MM.1S (cell line): ENCODE results near the gene YPEL1.

Experiments
- DNase-seq: peaks from one replicate; pipeline ENCODE4 v3.0.0-alpha.2; 2015
- H2AFZ ChIP-seq: fragments of 300-600 bp; sonication (generic); 2 replicates; pipeline ENCODE4 v1.6.0; 2016; ENCODE audit warnings: antibody characterized with exemption, low read length
- H3F3A ChIP-seq: fragments of 300-600 bp; sonication (generic); 2 replicates; pipeline ENCODE4 v1.6.1; 2016; ENCODE audit warnings: mild to moderate bottlenecking, antibody characterized with exemption, low read length, moderate library complexity, mixed read lengths; ENCODE audit not compliant: insufficient read depth
- H3K27ac ChIP-seq: fragments of 300-600 bp; sonication (generic); 2 replicates; pipeline ENCODE4 v1.5.1; 2016; ENCODE audit warnings: mild to moderate bottlenecking, low read length
- H3K27me3 ChIP-seq: fragments of 300-600 bp; sonication (generic); replicated peaks from 2 replicates; pipeline ENCODE4 v1.6.0; 2016; ENCODE audit warnings: low read length; ENCODE audit not compliant: insufficient read depth
- H3K36me3 ChIP-seq: fragments of 300-600 bp; sonication (generic); replicated peaks from 2 replicates; pipeline ENCODE4 v1.6.1; 2016; ENCODE audit warnings: mild to moderate bottlenecking, low read length, mixed read lengths; ENCODE audit not compliant: insufficient read depth
- H3K4me1 ChIP-seq: fragments of 300-600 bp; sonication (generic); 2 replicates; pipeline ENCODE4 v1.6.1; 2016; ENCODE audit warnings: low read length, mixed read lengths
- H3K4me2 ChIP-seq: fragments of 300-600 bp; sonication (generic); 2 replicates; pipeline ENCODE4 v1.6.0; 2016; ENCODE audit warnings: low read depth, low read length
- H3K4me3 ChIP-seq: fragments of 300-600 bp; sonication (generic); 2 replicates; pipeline ENCODE4 v1.5.1; 2016; ENCODE audit warnings: low read length, mixed read lengths
- H3K79me2 ChIP-seq: fragments of 300-600 bp; sonication (generic); 2 replicates; pipeline ENCODE4 v1.6.1; 2016; ENCODE audit warnings: mixed run types, low read length, mixed read lengths
- H3K9ac ChIP-seq: fragments of 300-600 bp; sonication (generic); 2 replicates; pipeline ENCODE4 v1.6.1; 2016; ENCODE audit warnings: low read length, mixed read lengths
- H3K9me2 ChIP-seq: fragments of 300-600 bp; sonication (generic); replicated peaks from 2 replicates; pipeline ENCODE4 v1.6.1; 2016; ENCODE audit warnings: mild to moderate bottlenecking, low read length, mixed read lengths; ENCODE audit not compliant: insufficient read depth
- H3K9me3 ChIP-seq: fragments of 300-600 bp; sonication (generic); replicated peaks from 2 replicates; pipeline ENCODE4 v1.6.1; 2016; ENCODE audit warnings: mild to moderate bottlenecking, low read length, mixed read lengths; ENCODE audit not compliant: insufficient read depth
- H4K20me1 ChIP-seq: fragments of 300-600 bp; sonication (generic); 2 replicates; pipeline ENCODE4 v1.6.1; 2016; ENCODE audit warnings: mild to moderate bottlenecking, low read length, moderate library complexity, mixed read lengths; ENCODE audit not compliant: insufficient read depth
- EZH2 ChIP-seq: fragments of 300-600 bp; sonication (generic); optimal IDR thresholded peaks from 2 replicates; pipeline ENCODE3; 2017; ENCODE audit warnings: low read depth, mild to moderate bottlenecking, antibody characterized with exemption, low read length, mixed read lengths
- EZH2phosphoT487 ChIP-seq: fragments of 300-600 bp; sonication (generic); IDR thresholded peaks from 2 replicates; pipeline ENCODE4 v1.6.1; 2018; ENCODE audit warnings: antibody characterized with exemption, low read length
- TF ChIP-seq, protein P1 (sequence below): fragments of 300-600 bp; sonication (generic); IDR thresholded peaks from 2 replicates; pipeline ENCODE4 v1.5.1; 2016; ENCODE audit warnings: antibody characterized with exemption, low read length, mixed read lengths

YPEL1 gene

DNA sequence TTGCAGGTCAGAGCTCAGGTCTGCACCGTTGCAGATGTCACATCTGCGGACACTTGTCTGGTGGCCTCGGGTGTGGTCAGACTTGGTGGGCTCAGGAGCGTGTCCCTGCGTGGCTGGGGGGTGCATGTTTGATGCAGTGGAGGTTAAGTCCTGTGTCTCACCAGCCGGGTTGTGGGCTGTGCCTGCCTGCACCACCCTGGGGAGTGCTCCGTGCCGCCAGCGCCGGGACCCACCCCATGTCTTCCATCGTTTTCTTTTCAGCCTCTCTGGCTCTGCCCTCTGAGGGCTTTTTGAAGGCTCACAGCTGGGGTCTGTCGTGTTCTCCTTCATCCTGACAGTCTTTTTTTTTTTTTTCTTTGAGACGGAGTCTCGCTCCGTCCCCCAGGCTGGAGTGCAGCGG lies 43.8 kb downstream of the YPEL1 start:
- Histone ChIP-seq H3K79me2 (no peaks in the 10 kb centered on the region), H3K27ac (no peak overlapping the region), H3K9me2 (no peaks in the 10 kb centered on the region), H3K4me2 (no peak overlapping the region), H3K9ac (no peak overlapping the region), H4K20me1 (peaks cover 6% of the 10 kb centered on the region; the same call in 1 of the 2 replicates), H3K36me3 (no peaks in the 10 kb centered on the region; the same call in 1 of the 2 replicates), H2AFZ (no peak overlapping the region), H3K4me3 (no peak overlapping the region), H3K27me3 (no peaks in the 10 kb centered on the region), H3K4me1 (peaks cover 4% of the 10 kb centered on the region), H3K9me3 (no peaks in the 10 kb centered on the region), H3F3A (peaks cover 10% of the 10 kb centered on the region)
- DNase-seq, result no peak
- TF ChIP-seq EZH2phosphoT487, result no peak
- TF ChIP-seq, protein P1, sequence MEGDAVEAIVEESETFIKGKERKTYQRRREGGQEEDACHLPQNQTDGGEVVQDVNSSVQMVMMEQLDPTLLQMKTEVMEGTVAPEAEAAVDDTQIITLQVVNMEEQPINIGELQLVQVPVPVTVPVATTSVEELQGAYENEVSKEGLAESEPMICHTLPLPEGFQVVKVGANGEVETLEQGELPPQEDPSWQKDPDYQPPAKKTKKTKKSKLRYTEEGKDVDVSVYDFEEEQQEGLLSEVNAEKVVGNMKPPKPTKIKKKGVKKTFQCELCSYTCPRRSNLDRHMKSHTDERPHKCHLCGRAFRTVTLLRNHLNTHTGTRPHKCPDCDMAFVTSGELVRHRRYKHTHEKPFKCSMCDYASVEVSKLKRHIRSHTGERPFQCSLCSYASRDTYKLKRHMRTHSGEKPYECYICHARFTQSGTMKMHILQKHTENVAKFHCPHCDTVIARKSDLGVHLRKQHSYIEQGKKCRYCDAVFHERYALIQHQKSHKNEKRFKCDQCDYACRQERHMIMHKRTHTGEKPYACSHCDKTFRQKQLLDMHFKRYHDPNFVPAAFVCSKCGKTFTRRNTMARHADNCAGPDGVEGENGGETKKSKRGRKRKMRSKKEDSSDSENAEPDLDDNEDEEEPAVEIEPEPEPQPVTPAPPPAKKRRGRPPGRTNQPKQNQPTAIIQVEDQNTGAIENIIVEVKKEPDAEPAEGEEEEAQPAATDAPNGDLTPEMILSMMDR, result no peak
- no peak for TF ChIP-seq EZH2

DNA sequence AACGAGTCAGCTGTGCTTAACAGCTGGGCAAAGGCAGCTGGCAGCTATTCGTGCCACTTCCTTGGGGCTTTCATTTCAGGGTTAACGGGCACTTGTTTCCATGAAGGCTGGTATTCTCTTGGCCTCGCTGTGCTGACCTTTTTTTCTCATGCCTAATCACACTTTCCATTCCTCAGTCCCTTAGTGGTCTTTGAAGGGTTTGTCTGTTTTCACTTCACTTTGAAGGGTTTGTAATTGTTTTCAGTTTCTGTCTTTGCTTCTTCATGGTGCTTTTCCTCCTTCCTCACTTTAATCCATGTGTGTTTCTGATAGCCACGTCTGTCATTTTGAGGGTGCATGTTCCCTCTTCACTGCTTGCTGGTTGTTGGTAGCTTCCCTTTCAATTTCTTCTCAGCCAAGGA lies 45.2 kb downstream of the YPEL1 start:
- H3F3A ChIP-seq, result peaks cover 10% of the 10 kb centered on the region
- H3K79me2 ChIP-seq, result no peaks in the 10 kb centered on the region
- no peak overlapping the region for H3K4me3 ChIP-seq
- H3K27ac ChIP-seq, result peak overlapping the region; percentile 41; the same call in 1 of the 2 replicates
- H4K20me1 ChIP-seq, result peaks cover 6% of the 10 kb centered on the region; the same call in 1 of the 2 replicates
- H2AFZ ChIP-seq, result no peak overlapping the region
- DNase-seq, result peak; percentile 69
- TF ChIP-seq EZH2 (no peak), EZH2phosphoT487 (no peak)
- TF ChIP-seq, protein P1, result no peak
- H3K4me1 ChIP-seq, result peaks cover 4% of the 10 kb centered on the region
- H3K9ac ChIP-seq, result no peak overlapping the region
- H3K27me3 ChIP-seq, result no peaks in the 10 kb centered on the region
- H3K9me3 ChIP-seq, result no peaks in the 10 kb centered on the region
- peak overlapping the region; percentile 37; the same call in 1 of the 2 replicates for H3K4me2 ChIP-seq
- no peaks in the 10 kb centered on the region for H3K9me2 ChIP-seq
- H3K36me3 ChIP-seq, result no peaks in the 10 kb centered on the region; the same call in 1 of the 2 replicates

DNA sequence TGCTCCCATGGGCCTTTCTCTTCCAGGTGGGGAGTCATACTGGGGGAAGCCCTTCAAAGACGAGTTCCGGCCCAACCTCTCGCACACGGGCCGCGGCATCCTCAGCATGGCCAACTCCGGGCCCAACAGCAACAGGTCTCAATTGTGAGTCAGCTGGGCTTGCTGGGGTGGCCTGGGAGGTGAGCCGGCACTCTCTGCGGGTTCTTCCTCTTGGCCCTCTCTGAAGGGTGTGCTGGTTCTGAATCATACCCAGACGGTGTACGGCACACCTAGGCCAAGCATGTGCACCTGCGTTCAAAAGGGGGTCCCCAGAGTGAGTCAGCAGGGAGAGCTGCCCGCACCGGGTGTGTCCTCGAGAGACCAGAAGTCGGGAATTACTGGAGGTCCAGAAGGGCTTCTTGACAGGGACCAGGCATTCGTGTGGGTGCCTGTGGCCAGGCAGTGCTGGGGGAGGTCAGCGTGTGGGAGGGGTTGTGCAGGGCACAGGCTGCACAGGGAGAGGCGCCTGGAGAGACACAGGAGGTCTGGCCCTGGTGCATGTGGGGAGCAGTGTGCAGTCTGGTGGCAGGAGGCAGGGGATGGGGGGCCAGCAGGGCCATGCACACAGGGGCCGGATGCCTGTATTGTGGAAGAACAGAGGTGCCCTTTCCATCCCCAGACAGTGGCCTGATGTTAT lies 46.8 kb downstream of the YPEL1 start:
- H3K36me3 ChIP-seq, result no peaks in the 10 kb centered on the region; the same call in 1 of the 2 replicates
- no peak overlapping the region for H3K27ac ChIP-seq
- TF ChIP-seq, protein P1, result no peak
- TF ChIP-seq EZH2 (no peak), EZH2phosphoT487 (no peak)
- no peaks in the 10 kb centered on the region for H3K27me3 ChIP-seq
- H3K79me2 ChIP-seq, result no peaks in the 10 kb centered on the region
- no peaks in the 10 kb centered on the region for H3K9me3 ChIP-seq
- H3K9ac ChIP-seq, result no peak overlapping the region
- no peaks in the 10 kb centered on the region for H3K9me2 ChIP-seq
- H3K4me1 ChIP-seq, result peaks cover 4% of the 10 kb centered on the region
- peaks cover 6% of the 10 kb centered on the region; the same call in 1 of the 2 replicates for H4K20me1 ChIP-seq
- H2AFZ ChIP-seq, result no peak overlapping the region
- no peak overlapping the region for H3K4me2 ChIP-seq
- no peak overlapping the region for H3K4me3 ChIP-seq
- DNase-seq, result no peak
- H3F3A ChIP-seq, result peaks cover 10% of the 10 kb centered on the region
